HEK293T (cell line): ENCODE data around the gene TRIM24.
"Not testable (repeated sequence)": the region's sequence is repeated elsewhere in the genome, so short reads cannot be mapped to it uniquely, and the experiment has no call there.

Experiments used
- CTCF ChIA-PET: fragments of 350-600 bp; formaldehyde crosslinking; extraction: SDS; loops from one replicate; lab custom pipeline; 2021; ENCODE audit warnings: antibody characterized with exemption, inconsistent platforms; lab: Yijun Ruan, JAX
- POLR2A ChIA-PET: fragments of 350-600 bp; formaldehyde crosslinking; extraction: SDS; loops from one replicate; lab custom pipeline; 2020; ENCODE audit warnings: antibody characterized with exemption, inconsistent platforms; lab: Yijun Ruan, JAX
- DNase-seq: peaks from one replicate; pipeline ENCODE4 v3.0.0; 2012; ENCODE audit warnings: mixed read lengths; ENCODE audit errors: extremely low spot score
- ARNT ChIP-seq: fragments of 450-650 bp; IDR thresholded peaks from 2 replicates; pipeline ENCODE4 v1.6.1; 2017; ENCODE audit warnings: mild to moderate bottlenecking
- BHLHE40 ChIP-seq: fragments of 450-650 bp; IDR thresholded peaks from 2 replicates; pipeline ENCODE4 v1.6.1; 2016; ENCODE audit warnings: mild to moderate bottlenecking, moderate library complexity, borderline replicate concordance
- CTBP1 ChIP-seq: fragments of 450-650 bp; IDR thresholded peaks from 2 replicates; pipeline ENCODE4 v1.6.1; 2016; ENCODE audit warnings: borderline replicate concordance
- ELF4 ChIP-seq: fragments of 450-650 bp; IDR thresholded peaks from 2 replicates; pipeline ENCODE4 v1.6.1; 2017; ENCODE audit warnings: antibody characterized with exemption
- FOXA1 ChIP-seq: fragments of 450-650 bp; IDR thresholded peaks from 2 replicates; pipeline ENCODE4 v1.6.1; 2016; ENCODE audit warnings: mild to moderate bottlenecking
- FOXK2 ChIP-seq: fragments of 450-650 bp; IDR thresholded peaks from 2 replicates; pipeline ENCODE4 v1.6.1; 2016; ENCODE audit warnings: mild to moderate bottlenecking
- FOXM1 ChIP-seq: fragments of 450-650 bp; IDR thresholded peaks from 2 replicates; pipeline ENCODE4 v1.6.1; 2017; ENCODE audit warnings: mild to moderate bottlenecking, borderline replicate concordance
- HDGF ChIP-seq: fragments of 450-650 bp; IDR thresholded peaks from 2 replicates; pipeline ENCODE4 v1.6.1; 2017; ENCODE audit warnings: antibody characterized with exemption, borderline replicate concordance
- L3MBTL2 ChIP-seq: fragments of 450-650 bp; conservative IDR thresholded peaks from 2 replicates; pipeline ENCODE4 v1.6.1; 2016; ENCODE audit warnings: mild to moderate bottlenecking
- LEF1 ChIP-seq: fragments of 450-650 bp; IDR thresholded peaks from 2 replicates; pipeline ENCODE4 v1.6.1; 2017; ENCODE audit warnings: mild to moderate bottlenecking, borderline replicate concordance
- NFRKB ChIP-seq: fragments of 450-650 bp; IDR thresholded peaks from 2 replicates; pipeline ENCODE4 v1.6.1; 2016; ENCODE audit warnings: mild to moderate bottlenecking, moderate library complexity
- PKNOX1 ChIP-seq: fragments of 450-650 bp; IDR thresholded peaks from 2 replicates; pipeline ENCODE4 v1.6.1; 2016
- SP1 ChIP-seq: fragments of 450-650 bp; IDR thresholded peaks from 2 replicates; pipeline ENCODE4 v1.6.1; 2017
- SUZ12 ChIP-seq: fragments of 450-650 bp; IDR thresholded peaks from 2 replicates; pipeline ENCODE4 v1.6.1; 2016; ENCODE audit warnings: mild to moderate bottlenecking
- TARDBP ChIP-seq: fragments of 450-650 bp; IDR thresholded peaks from 2 replicates; pipeline ENCODE4 v1.6.1; 2016
- ZNF384 ChIP-seq: fragments of 450-650 bp; IDR thresholded peaks from 2 replicates; pipeline ENCODE4 v1.6.1; 2016

Gene TRIM24

DNA sequence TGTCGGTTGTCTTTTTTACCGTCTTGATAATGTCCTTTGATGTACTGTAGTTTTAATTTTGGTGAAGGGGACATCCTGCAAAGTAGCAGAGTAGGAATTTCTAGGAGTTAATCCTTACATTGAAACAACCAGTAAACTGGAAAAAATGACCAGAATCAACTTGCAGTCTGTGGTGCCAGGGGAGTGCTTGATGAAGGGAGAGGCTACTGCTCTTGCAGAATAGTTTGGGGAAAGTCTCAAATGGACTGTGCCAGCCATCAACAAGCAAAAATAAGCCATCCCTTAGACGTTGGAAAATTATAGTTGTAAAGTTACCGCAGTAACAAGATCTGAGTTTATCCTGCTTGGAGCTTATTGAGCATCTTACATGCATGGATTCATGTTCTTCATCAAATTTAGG, 32.4 kb downstream of the TRIM24 start:
- POLR2A ChIA-PET = no interaction called here
- TF ChIP-seq L3MBTL2 (no peak), FOXK2 (no peak), NFRKB (no peak), SUZ12 (no peak), FOXM1 (no peak), BHLHE40 (no peak), FOXA1 (no peak), LEF1 (no peak), TARDBP (no peak), CTBP1 (no peak), ELF4 (no peak), ARNT (no peak), PKNOX1 (no peak), ZNF384 (no peak), SP1 (no peak), HDGF (no peak)
- CTCF ChIA-PET = no interaction called here
- DNase-seq = no peak

- no peak for TF ChIP-seq LEF1
- no peak for TF ChIP-seq ARNT
- TF ChIP-seq L3MBTL2 = no peak
- TF ChIP-seq TARDBP = no peak
- no peak for TF ChIP-seq ZNF384
- no peak for TF ChIP-seq CTBP1
- no peak for TF ChIP-seq BHLHE40
- TF ChIP-seq FOXK2 = no peak
- CTCF ChIA-PET = no interaction called here
- no peak for DNase-seq
- POLR2A ChIA-PET = no interaction called here
These were observed 33.5 kb downstream of the TRIM24 start for GRCh38 chr7:138493535-138493934.

- ChIA-PET CTCF (interaction anchor here (1.2 kb wide), 1 partner anchor 243 kb away, joined by 5 read pairs; no protein-coding TSS in a partner anchor), POLR2A (no interaction called here)
- DNase-seq = no peak
- TF ChIP-seq ELF4 = no peak
- TF ChIP-seq L3MBTL2 = no peak
- no peak for TF ChIP-seq TARDBP
- no peak for TF ChIP-seq SUZ12
- no peak for TF ChIP-seq ARNT
- TF ChIP-seq FOXM1 = no peak
- no peak for TF ChIP-seq FOXA1
- no peak for TF ChIP-seq CTBP1
- TF ChIP-seq SP1 = no peak
- no peak for TF ChIP-seq ZNF384
- TF ChIP-seq FOXK2 = no peak
- TF ChIP-seq PKNOX1 = no peak
- TF ChIP-seq HDGF = no peak
- no peak for TF ChIP-seq NFRKB
- no peak for TF ChIP-seq BHLHE40
- no peak for TF ChIP-seq LEF1
These were observed 35.4 kb downstream of the TRIM24 start for GRCh38 chr7:138495485-138495884.

DNA sequence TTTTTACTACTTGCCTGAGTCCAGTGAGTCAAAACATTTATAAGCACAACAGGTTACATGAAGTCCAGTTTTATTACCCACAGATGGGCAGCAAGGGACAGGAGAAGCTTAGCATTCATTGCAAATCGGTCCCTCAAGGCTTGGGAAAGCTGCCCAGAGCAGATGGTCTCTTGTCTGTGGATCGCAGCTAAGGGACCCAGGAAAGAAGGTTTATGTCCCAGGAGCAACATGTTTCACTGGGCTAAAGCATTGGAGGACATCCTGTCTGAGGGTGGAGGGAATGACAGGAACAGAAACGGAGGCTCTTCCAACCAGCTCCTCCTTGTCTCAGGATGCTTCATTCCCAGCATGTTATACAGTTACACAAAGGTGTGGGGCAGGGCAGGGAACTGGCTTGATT, 39.3 kb downstream of the TRIM24 start:
- no peak for TF ChIP-seq BHLHE40
- no peak for TF ChIP-seq PKNOX1
- TF ChIP-seq L3MBTL2 = no peak
- TF ChIP-seq FOXA1 = no peak
- no peak for TF ChIP-seq FOXK2
- no peak for TF ChIP-seq HDGF
- TF ChIP-seq CTBP1 = no peak
- TF ChIP-seq TARDBP = no peak
- TF ChIP-seq SP1 = no peak
- TF ChIP-seq ARNT = no peak
- TF ChIP-seq NFRKB = no peak
- TF ChIP-seq ZNF384 = no peak
- POLR2A ChIA-PET = no interaction called here
- CTCF ChIA-PET = no interaction called here
- no peak for DNase-seq

- DNase-seq, POLR2A ChIA-PET, CTCF ChIA-PET: not testable (repeated sequence)
These were observed 40.2 kb downstream of the TRIM24 start for GRCh38 chr7:138500303-138500702.

DNA sequence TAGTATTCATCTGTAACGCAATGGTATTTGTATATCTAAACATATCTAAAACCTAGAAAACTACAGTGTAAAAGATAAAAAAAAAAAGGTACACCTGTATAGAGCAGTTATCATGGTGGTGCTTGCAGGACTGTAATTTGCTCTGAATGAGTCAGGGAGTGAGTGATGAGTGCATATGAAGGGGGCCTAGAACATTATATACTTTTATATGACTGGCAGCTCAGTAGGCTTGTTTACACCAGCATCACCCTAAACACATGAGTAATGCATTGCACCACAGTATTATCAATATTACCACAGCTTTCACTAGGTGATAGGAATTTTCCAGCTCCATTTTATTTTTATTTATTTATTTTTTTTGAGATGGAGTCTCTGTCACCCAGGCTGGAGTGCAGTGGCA, 40.8 kb downstream of the TRIM24 start:
- DNase-seq = no peak
- TF ChIP-seq SUZ12 (no peak), L3MBTL2 (no peak), SP1 (no peak), CTBP1 (no peak), HDGF (no peak), FOXA1 (no peak), ARNT (no peak), TARDBP (no peak), BHLHE40 (no peak), NFRKB (no peak), FOXK2 (no peak), FOXM1 (no peak)
- ChIA-PET POLR2A (no interaction called here), CTCF (no interaction called here)
